SU-DHL-6 (cell line): ENCODE data around the gene MARK2.

Source experiments
- H2AFZ ChIP-seq: fragments of 200-600 bp; sonication (generic); 2 replicates; pipeline ENCODE4 v1.6.1; 2014; ENCODE audit warnings: low read depth, mild to moderate bottlenecking, moderate library complexity, mixed read lengths, antibody characterized with exemption, low read length; ENCODE audit not compliant: severe bottlenecking
- H3F3A ChIP-seq: fragments of 200-600 bp; shearing (Covaris generic); 2 replicates; pipeline ENCODE4 v1.6.0; 2016; ENCODE audit warnings: antibody characterized with exemption, mild to moderate bottlenecking; ENCODE audit not compliant: insufficient read depth
- H3K27ac ChIP-seq: fragments of 200-600 bp; sonication (generic); 2 replicates; pipeline ENCODE4 v1.5.1; 2016; ENCODE audit warnings: low read depth, mild to moderate bottlenecking, low read length, moderate library complexity, mixed read lengths
- H3K27me3 ChIP-seq: fragments of 200-600 bp; sonication (generic), shearing (Covaris generic); 2 replicates; pipeline ENCODE4 v1.6.0; 2014; ENCODE audit warnings: mild to moderate bottlenecking, low read length
- H3K36me3 ChIP-seq: fragments of 200-600 bp; sonication (generic); 2 replicates; pipeline ENCODE4 v1.6.1; 2014; ENCODE audit warnings: mild to moderate bottlenecking, low read length, mixed read lengths
- H3K4me2 ChIP-seq: fragments of 300-600, 200-600 bp; shearing (Covaris generic), sonication (generic); 2 replicates; pipeline ENCODE4 v1.6.0; 2014; ENCODE audit warnings: low read length, low read depth, mild to moderate bottlenecking; ENCODE audit not compliant: poor library complexity, severe bottlenecking
- H3K4me3 ChIP-seq: fragments of 200-600 bp; sonication (generic); 2 replicates; pipeline ENCODE4 v1.5.1; 2014; ENCODE audit warnings: antibody characterized with exemption, low read length, mild to moderate bottlenecking, mixed read lengths; ENCODE audit not compliant: insufficient read depth, poor library complexity, severe bottlenecking
- H3K79me2 ChIP-seq: fragments of 200-600 bp; sonication (generic); 2 replicates; pipeline ENCODE4 v1.6.1; 2014; ENCODE audit warnings: mild to moderate bottlenecking, low read length, moderate library complexity; ENCODE audit not compliant: insufficient read depth
- H3K9ac ChIP-seq: fragments of 200-600 bp; sonication (generic); 2 replicates; pipeline ENCODE4 v1.7.0; 2014; ENCODE audit warnings: mild to moderate bottlenecking, low read length
- H3K9me2 ChIP-seq: fragments of 200-600 bp; sonication (generic); replicated peaks from 2 replicates; pipeline ENCODE4 v1.6.1; 2014; ENCODE audit warnings: low read length; ENCODE audit not compliant: insufficient read depth
- H3K9me3 ChIP-seq: fragments of 200-600 bp; sonication (generic); 2 replicates; pipeline ENCODE4 v1.6.1; 2014; ENCODE audit warnings: low read length, mixed read lengths; ENCODE audit not compliant: insufficient read depth
- H4K20me1 ChIP-seq: fragments of 200-600 bp; sonication (generic); 2 replicates; pipeline ENCODE4 v1.6.1; 2014; ENCODE audit warnings: low read depth, mild to moderate bottlenecking, antibody characterized with exemption, low read length, moderate library complexity, mixed read lengths
- EZH2phosphoT487 ChIP-seq: fragments of 200-600 bp; sonication (generic), shearing (Covaris generic); conservative IDR thresholded peaks from 2 replicates; pipeline ENCODE4 v1.6.1; 2018; ENCODE audit warnings: mild to moderate bottlenecking, antibody characterized with exemption, low read length, moderate library complexity, mixed read lengths
- TF ChIP-seq, protein P1 (sequence below): fragments of 200-600 bp; sonication (generic); IDR thresholded peaks from one replicate; pipeline ENCODE4 v1.5.1; 2017; ENCODE audit warnings: antibody characterized with exemption, mild to moderate bottlenecking, low read length, moderate library complexity; ENCODE audit not compliant: insufficient read depth, poor library complexity, severe bottlenecking

Gene MARK2

GRCh38 chr11:63840356-63841060 lies 1.6 kb downstream of the MARK2 start:
- peak overlapping the region; percentile 83 for H3K4me2 ChIP-seq
- peak overlapping the region; percentile 89 for H3K4me3 ChIP-seq
- no peak overlapping the region for H2AFZ ChIP-seq
- H3K9me3 ChIP-seq, result no peaks in the 10 kb centered on the region
- peak overlapping the region; percentile 68 for H3K27ac ChIP-seq
- H3K27me3 ChIP-seq, result no peaks in the 10 kb centered on the region
- H3K79me2 ChIP-seq, result peaks cover 61% of the 10 kb centered on the region
- H3F3A ChIP-seq, result no peaks in the 10 kb centered on the region
- peak overlapping the region; percentile 96 for H3K9ac ChIP-seq
- peaks cover 4% of the 10 kb centered on the region; the same call in 1 of the 2 replicates for H4K20me1 ChIP-seq
- H3K36me3 ChIP-seq, result no peaks in the 10 kb centered on the region
- TF ChIP-seq, protein P1, sequence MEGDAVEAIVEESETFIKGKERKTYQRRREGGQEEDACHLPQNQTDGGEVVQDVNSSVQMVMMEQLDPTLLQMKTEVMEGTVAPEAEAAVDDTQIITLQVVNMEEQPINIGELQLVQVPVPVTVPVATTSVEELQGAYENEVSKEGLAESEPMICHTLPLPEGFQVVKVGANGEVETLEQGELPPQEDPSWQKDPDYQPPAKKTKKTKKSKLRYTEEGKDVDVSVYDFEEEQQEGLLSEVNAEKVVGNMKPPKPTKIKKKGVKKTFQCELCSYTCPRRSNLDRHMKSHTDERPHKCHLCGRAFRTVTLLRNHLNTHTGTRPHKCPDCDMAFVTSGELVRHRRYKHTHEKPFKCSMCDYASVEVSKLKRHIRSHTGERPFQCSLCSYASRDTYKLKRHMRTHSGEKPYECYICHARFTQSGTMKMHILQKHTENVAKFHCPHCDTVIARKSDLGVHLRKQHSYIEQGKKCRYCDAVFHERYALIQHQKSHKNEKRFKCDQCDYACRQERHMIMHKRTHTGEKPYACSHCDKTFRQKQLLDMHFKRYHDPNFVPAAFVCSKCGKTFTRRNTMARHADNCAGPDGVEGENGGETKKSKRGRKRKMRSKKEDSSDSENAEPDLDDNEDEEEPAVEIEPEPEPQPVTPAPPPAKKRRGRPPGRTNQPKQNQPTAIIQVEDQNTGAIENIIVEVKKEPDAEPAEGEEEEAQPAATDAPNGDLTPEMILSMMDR, result no peak
- TF ChIP-seq EZH2phosphoT487, result no peak
- H3K9me2 ChIP-seq, result no peaks in the 10 kb centered on the region

- no peak for TF ChIP-seq EZH2phosphoT487
- TF ChIP-seq, protein P1, result no peak
- Histone ChIP-seq H3K27me3 (no peaks in the 10 kb centered on the region), H3K9ac (peak overlapping the region; percentile 96), H3K79me2 (peaks cover 71% of the 10 kb centered on the region), H2AFZ (no peak overlapping the region), H3K27ac (no peak overlapping the region), H3K36me3 (no peaks in the 10 kb centered on the region), H3K4me2 (peak overlapping the region; percentile 83), H3K4me3 (peak overlapping the region; percentile 89), H4K20me1 (peaks cover 4% of the 10 kb centered on the region; the same call in 1 of the 2 replicates), H3K9me3 (no peaks in the 10 kb centered on the region), H3K9me2 (no peaks in the 10 kb centered on the region), H3F3A (no peaks in the 10 kb centered on the region)
Measured at GRCh38 chr11:63841554-63841953, 2.6 kb downstream of the MARK2 start.

- Histone ChIP-seq H4K20me1 (peaks cover 4% of the 10 kb centered on the region; the same call in 1 of the 2 replicates), H2AFZ (no peak overlapping the region), H3F3A (no peaks in the 10 kb centered on the region), H3K27me3 (no peaks in the 10 kb centered on the region), H3K9ac (no peak overlapping the region), H3K4me2 (no peak overlapping the region), H3K9me2 (no peaks in the 10 kb centered on the region), H3K27ac (no peak overlapping the region), H3K9me3 (no peaks in the 10 kb centered on the region), H3K4me3 (no peak overlapping the region), H3K79me2 (peaks cover 84% of the 10 kb centered on the region), H3K36me3 (no peaks in the 10 kb centered on the region)
- TF ChIP-seq, protein P1, result no peak
- no peak for TF ChIP-seq EZH2phosphoT487
Measured at GRCh38 chr11:63843041-63843440, 4.1 kb downstream of the MARK2 start.
